SKM-1 treated with dmso at 0.1 percent for 144 hours (cell line): ENCODE data around the gene WDFY4.
"Not testable (repeated sequence)": the region's sequence is repeated elsewhere in the genome, so short reads cannot be mapped to it uniquely, and the experiment has no call there.

Source experiments
- DNase-seq: peaks from one replicate; lab custom pipeline; 2025; ENCODE audit not compliant: unreplicated experiment; lab: John Stamatoyannopoulos, UW

The WDFY4 gene, protein sequence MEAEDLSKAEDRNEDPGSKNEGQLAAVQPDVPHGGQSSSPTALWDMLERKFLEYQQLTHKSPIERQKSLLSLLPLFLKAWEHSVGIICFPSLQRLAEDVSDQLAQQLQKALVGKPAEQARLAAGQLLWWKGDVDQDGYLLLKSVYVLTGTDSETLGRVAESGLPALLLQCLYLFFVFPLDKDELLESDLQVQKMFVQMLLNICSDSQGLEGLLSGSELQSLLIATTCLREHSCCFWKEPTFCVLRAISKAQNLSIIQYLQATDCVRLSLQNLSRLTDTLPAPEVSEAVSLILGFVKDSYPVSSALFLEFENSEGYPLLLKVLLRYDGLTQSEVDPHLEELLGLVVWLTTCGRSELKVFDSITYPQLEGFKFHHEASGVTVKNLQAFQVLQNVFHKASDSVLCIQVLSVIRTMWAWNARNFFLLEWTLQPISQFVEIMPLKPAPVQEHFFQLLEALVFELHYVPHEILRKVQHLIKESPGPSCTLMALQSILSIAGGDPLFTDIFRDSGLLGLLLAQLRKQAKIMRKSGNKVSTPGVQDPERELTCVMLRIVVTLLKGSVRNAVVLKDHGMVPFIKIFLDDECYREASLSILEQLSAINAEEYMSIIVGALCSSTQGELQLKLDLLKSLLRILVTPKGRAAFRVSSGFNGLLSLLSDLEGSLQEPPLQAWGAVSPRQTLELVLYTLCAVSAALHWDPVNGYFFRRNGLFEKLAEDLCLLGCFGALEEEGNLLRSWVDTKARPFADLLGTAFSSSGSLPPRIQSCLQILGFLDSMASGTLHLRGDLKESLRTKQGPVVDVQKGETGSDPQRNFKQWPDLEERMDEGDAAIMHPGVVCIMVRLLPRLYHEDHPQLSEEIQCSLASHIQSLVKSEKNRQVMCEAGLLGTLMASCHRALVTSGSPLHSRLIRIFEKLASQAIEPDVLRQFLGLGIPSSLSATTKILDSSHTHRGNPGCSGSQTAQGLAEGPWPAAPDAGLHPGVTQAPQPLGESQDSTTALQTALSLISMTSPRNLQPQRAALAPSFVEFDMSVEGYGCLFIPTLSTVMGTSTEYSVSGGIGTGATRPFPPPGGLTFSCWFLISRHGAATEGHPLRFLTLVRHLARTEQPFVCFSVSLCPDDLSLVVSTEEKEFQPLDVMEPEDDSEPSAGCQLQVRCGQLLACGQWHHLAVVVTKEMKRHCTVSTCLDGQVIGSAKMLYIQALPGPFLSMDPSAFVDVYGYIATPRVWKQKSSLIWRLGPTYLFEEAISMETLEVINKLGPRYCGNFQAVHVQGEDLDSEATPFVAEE (N-terminal part only)

DNA sequence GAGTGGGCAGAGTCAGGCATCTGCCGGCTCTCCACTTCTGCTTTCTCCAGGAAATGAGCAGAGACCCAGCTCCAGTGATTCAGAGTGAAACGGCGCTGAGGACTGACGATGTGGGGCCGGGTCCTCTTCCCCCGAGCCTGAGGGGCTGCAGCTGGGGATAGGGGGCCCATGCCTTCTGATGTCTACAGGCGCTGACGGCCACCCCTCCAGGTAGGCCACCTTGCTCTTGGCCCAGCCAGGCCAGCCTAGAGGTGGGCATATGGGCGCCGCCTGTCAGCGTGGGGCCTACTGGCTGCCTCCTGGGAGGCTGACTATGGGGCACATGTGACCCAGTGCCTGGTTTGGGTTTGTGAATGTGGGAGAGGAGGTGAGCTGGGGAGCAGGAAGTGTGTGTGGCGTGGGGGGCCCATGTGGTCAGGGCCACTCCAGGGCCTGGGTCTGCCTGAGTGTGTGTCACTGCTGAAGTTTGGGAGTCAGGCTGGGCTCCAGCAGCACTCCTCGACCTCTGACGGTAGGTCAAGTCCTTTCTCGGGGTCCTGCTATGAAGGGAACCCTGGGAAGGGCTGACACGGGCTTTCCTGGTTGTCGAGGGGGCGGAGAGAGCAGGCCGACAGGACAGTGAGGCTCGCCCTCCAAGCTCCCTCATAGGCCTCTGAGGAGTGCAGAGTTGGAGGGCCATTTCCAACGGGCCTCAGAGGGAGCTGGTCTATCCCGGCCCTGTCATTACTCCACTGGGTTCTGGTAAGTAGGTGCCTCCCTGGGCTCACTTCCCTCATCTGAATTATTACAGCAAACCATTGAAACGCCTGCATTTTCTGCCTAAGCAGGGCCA lies at the start of gene WDFY4:
Gene WDFY4, plus strand, starts transcription at position 82 of the 832 bp plus-strand sequence. CDS start 24,860 bp downstream, outside the sequence.
- DNase-seq: peak; percentile 85

DNA sequence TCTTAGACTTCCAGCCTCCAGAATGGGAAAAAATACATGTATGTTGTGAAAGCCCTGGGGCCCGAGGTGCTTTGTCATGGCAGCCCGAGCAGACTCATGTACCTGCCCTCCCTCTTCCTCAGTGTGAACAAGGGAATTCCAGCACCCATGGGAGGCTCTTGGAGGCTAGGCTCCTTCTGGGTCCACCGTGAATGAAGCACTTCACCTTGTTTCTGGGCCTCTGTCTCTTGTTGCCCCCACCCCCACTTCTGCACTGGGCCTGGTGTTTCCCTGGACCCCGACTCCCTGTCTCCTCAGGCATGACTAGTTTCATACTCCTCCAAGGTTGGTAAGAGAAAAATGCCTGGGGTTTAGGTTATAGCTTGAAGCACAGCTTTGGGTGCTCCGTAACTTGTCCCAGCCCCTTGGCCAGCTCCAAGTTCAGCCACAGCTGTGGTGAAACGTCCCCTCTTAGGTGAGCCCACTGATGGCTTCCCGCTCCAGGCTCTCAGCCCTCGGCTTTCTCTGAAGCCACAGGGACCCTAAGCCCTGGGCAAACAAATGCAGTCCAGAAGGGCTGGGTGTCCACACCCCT lies 49.6 kb upstream of the WDFY4 start:
- no peak for DNase-seq

DNA sequence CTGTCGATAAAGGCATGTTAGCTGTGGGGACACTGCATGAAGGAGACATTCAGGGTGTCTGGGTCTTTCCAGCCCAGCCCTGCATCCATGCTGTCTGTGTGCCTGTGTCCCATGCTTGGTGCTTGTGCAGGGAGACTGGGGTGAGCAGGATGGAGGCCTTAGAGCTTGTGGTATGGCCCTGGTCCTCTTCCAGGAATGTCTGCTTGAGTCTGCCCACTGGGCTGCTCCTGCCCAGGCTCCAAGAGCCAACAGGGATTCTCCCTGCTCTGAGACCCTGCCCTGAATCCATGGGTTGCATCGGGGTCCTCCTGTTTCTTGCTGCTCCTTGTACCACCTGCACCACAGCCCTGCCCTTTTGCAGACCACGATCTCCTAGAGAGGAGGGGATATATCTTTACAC lies 48.4 kb upstream of the WDFY4 start:
- DNase-seq: no peak

DNA sequence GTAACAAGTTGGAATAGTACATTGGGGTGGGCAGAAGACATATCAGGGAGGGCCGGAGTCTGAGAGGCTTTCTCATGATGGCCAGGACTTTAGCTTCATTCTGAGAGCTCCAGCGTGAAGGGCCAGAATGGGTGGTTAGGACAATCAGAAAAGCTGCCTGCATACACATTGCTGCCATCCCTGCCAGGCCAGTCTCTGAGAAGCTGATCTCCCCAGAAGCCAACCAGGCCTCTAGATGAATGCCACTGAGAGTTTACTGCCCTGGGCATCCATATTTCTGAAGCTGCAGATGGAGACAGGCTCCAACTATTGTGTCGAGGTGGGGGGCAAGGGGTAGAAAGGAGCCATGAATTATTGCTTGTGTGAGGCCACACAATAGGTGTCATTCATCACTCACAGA lies 47.8 kb upstream of the WDFY4 start:
- no peak for DNase-seq

DNA sequence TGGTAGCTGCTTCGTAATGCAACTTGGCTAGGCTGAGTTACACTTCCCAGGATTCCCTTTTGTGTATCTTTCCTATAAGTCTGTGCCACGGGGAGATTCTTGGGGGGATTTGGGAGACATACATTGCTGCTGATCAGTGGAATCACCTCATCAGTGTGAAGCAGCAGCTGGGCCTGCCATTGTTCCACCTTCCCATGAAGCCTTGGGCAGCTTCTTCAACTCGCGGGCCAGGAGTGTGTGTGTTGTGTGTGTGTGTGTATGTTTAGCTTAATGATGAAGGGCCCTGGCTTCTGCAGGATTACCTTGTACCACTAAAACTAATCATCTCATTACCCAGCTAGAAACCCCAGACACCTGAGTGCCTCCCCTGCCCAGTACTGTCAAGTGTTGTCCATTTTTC lies 46.5 kb upstream of the WDFY4 start:
- DNase-seq: no peak

DNA sequence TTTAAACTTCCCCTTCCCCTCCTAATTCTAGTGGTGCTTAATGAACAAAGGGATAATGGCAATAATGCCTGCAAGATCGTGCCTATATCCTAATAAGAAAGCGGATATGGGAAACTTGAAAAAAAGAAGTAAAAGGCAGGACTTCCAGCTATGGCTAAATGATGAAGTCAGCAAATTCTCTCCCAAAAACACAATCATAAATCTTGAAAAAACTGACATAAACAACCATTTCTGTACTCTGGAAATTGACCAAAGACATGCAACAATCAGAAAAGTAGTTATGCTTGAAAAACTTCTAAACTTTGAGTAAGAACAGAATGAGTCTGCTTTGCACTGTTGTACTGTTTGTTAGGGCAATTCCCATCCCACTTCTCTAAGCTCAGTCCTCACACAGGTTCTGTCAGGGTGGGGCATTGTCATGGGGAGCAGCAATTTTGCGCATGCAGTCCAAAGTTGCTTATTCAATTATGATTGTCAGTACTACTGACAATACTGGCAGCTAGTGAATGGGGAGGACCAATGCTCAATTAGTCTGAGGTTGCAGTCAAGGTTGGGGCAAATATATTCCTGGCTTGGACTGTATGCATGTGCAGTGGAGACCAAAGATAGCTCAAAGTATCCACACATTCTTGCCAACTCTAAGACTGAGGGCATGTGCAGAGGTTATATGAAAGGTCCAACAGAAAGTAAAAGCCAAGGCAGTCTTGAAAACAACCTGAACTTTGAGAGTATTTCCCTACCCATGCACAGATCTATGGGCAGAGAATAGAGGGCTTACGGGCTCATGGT lies 45.7 kb upstream of the WDFY4 start:
- no peak for DNase-seq

DNA sequence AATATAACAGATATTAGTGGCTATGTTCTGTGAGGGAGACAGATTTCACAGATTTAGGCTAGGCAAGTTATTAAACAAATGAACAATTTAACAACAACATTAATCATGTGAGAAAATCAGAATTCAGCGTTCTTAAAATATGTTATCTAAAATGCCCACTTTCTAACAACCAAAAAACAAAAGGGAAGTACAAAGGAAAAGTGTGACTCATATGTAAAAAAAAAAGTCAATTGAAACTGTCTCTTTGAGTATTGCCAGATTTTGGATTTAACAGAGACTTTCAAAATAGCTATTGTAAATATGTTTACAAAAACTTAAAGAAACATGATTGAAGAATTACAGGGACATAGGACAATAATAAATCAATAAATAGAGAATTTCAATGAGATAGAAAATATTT lies 45.0 kb upstream of the WDFY4 start:
- no peak for DNase-seq

DNA sequence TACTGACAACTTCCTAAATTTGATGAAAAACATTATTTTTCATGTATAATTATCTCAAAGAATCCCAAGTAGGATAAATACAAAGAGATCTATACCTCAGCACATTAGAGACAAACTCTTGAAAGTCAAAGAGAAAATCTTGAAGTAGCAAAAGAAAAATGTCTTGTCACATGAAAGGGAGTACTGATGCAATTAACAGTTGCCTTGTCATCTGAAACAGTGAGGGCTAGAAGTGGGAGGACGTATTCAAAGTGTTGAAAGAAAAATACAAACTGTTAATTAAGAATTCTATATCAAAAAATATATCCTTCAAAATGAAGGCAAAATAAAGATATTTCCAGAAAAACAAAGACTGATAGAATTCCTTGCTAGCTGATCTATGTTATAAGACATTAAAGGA lies 44.3 kb upstream of the WDFY4 start:
- DNase-seq: no peak

DNA sequence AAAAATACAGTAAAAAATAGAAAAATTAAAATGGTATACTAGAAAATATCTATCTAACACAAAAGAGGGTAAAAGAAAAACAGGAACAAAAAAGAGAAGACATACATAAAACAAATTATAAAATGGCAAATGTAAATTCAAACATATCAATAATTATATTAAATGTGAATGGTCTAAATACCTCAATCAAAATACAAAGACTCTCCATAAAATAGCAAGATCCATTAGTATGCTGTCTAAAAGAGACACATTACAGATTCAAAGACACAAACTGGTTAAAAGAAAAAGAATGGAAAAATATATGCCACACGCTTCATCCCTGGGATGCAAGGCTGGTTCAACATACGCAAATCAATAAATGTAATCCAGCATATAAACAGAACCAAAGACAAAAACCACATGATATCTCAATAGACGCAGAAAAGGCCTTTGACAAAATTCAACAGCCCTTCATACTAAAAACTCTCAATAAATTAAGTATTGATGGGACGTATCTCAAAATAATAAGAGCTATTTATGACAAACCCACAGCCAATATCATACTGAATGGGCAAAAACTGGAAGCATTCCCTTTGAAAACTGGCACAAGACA lies 43.5 kb upstream of the WDFY4 start:
- not testable (repeated sequence) for DNase-seq

DNA sequence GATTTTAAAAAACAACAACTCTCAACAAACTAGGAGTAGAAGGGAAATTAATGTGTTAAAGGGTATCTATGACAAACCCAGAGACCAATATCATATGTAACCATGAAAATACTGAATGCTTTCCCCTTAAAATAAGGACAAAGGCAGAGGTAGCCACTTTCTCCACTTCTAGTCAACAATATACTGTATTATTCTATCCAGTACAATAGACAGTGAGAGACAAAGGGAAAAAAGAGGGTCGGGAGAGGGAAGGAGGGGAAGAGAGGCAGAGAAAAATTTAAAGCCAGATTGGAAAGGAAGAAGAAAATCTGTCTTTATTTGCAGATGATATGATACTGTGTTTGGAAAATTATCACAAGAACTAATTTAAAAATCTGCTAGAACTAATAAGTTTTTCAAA lies 39.1 kb upstream of the WDFY4 start:
- no peak for DNase-seq

DNA sequence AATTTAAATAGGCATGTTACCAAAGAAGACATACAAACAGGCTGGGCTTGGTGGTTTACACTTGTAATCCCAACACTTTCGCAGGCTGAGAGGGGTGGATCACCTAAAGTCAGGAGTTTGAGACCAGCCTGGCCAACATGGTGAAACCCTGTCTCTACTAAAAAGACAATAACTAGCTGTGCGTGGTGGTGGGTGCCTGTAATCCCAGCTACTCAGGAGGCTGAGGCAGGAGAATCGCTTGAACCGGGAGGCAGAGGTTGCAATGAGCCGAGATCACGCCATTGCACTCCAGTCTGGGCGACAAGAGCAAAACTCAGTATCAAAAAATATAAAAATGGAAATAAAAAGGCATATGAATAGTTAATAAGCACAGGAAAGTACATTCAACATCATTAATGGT lies 37.6 kb upstream of the WDFY4 start:
- DNase-seq: not testable (repeated sequence)

DNA sequence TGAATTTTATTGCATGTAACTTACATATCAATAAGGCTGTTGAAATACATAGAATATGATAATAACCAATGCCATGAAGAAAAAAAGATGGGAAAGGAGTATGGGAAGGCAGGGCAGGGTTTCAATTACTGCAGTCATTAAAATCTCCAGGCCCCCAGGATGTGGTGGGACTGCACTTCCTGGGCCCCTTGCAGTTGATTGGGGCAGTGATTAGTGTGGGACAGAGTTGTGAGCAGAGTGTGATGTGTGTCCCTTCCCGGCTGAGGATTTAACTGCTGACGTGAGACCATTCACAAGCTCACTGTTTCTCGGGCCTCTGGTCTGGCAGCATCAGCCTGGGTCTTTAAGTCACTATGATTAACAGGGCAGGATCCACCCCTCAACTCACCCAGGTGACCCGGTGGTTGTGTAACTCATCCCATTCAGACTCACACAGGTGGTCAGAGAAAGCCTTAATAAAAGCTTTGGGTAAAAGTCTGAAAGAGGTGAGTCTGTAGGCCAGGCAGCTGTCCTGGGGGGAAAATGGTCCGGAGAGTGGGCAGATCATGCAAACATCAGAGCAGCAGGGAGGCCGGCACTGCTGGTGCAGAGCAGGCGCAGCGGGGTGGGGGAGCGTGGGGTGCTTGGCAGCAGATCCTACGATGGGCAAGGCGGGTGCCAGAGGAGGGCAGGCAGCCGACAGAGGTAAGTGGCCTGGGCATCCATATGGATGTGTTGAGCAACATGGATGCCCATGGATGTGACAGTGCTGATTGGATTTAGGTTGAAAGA lies 36.3 kb upstream of the WDFY4 start:
- no peak for DNase-seq

DNA sequence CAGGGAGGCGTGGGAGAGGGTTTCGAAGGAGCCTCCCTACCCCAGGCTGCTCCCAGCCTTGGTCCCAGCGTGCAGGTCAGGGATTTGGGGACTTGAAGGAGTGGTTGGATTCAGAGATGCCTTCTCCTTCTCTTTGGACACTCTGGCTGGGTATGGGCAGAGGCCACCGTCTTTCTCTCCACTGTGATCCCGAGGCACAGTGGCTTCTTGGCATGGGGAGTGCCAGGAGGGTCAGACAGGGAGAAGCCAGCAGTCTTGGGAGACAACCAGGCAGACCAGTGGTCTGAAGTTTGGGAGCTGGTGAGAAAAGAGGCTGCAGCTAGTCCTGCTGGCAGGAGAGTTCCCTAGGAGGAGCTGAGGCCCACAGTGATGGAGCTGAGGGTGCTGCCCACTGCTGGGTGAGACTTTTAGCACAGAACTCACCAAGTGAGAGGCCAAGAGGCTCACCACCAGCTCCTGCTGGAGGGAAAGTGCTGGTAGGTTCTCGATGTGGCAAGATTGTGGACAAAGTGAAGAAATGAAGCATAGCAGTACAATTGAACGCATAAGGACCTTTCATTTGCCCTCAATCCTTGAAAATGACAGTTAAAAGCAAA lies 35.2 kb upstream of the WDFY4 start:
- DNase-seq: no peak

DNA sequence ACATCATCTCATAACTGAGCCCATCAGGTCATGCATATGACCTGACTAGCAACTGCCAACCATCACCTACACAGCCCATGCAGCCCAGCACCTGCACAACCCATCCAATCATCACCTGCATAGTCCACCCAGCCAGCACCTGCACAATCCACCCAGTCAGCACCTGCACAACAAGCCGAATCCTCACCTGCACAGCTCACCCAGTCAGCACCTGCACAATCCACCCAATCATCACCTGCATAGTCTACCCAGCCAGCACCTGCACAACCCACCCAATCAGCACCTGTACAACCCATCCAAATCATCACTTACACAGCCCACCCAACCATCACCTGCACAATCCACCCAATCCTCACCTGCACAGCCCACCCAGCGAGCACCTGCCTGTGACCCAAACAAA lies 33.4 kb upstream of the WDFY4 start:
- no peak for DNase-seq

DNA sequence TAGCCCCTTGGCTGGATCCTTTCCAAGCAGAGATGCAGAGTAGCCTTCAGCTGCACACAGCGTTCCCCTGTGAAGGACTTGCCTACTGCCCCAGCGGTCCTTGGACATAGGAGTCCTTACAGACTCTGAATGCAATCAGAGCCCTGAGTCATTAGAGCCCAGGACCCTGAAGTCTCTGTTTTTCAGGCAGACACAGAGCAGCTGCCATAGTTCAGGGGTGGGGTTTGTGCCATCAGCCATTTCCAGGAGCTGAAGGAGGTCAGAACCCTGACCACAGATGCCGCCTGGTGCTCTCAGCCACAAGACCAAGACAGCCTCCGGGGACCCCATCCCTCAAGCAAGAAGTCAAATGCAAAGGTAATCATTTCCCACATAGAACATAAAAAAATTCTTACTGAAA lies 32.8 kb upstream of the WDFY4 start:
- DNase-seq: no peak

DNA sequence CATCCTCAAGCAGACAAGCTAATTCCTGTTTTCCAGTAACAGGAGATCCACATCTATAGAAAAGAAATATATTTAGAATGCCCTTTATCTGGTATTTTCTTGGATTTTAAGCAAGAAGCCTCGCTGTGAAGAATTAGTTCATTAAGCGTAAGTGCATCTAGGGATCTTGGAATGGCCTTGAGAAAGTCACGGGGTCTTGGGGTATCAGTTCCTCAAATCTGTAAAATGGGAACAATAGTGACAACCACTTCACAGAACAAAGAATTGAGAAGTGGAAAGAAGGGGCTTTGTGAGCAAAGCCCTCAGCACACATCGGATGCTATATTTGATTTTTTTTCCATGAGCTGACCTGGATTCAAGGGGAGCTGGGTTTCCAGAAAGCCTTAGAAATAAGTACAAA lies 32.3 kb upstream of the WDFY4 start:
- DNase-seq: no peak

DNA sequence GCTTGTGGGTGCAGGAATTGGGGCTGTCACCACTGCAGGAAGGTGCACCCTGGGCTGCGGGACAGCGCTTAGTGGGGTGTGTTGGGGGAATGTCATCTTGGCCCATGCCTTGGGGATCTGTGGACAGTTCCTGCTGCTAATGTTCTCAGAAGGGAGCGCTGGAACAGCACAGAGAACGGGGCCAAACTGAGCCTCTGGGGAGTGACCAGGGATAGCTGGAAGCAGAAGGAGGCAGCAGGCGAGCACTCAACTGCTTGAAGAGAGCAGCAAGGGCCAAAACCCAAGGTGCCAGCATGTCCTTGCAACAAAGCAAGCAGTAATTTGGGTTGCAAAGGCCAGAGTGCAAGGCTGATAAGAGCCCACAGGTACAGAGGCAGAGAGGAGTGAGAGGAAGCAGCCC lies 31.3 kb upstream of the WDFY4 start:
- DNase-seq: no peak
